Kidney capillary endothelial cell (primary cell): Measurements from ENCODE around the gene VPS51.

ENCODE experiments used
- DNase-seq: peaks from one replicate; pipeline ENCODE4 v3.0.0-alpha.2; 2018; ENCODE audit warnings: low spot score

VPS51 gene

GRCh38 chr11:65119670-65119995 is 23.6 kb downstream of the VPS51 start:
- DNase-seq = no peak

GRCh38 chr11:65120831-65121230 is 24.8 kb downstream of the VPS51 start:
- DNase-seq = no peak

GRCh38 chr11:65121447-65121864 is 25.4 kb downstream of the VPS51 start:
- DNase-seq = no peak

GRCh38 chr11:65121865-65122696 is 26.1 kb downstream of the VPS51 start, which contains the start of the genes FAU and MRPL49:
Gene FAU (minus strand): TSS chr11:65122134. CDS start chr11:65121813, 321 bp downstream.
Gene MRPL49 (plus strand): TSS chr11:65122321. CDS start chr11:65122347, 26 bp downstream.
- DNase-seq = peak; percentile 95

GRCh38 chr11:65124480-65125196 is 28.6 kb downstream of the VPS51 start:
- no peak for DNase-seq

- no peak for DNase-seq
Observed at GRCh38 chr11:65125197-65126056, 29.4 kb downstream of the VPS51 start.

- no peak for DNase-seq
Observed at GRCh38 chr11:65126624-65127274, 30.7 kb downstream of the VPS51 start.

GRCh38 chr11:65127473-65128181 is 31.6 kb downstream of the VPS51 start:
- DNase-seq = no peak

GRCh38 chr11:65128182-65129145 is 32.5 kb downstream of the VPS51 start:
- no peak for DNase-seq

GRCh38 chr11:65129649-65130441 is 33.8 kb downstream of the VPS51 start:
- DNase-seq = no peak

GRCh38 chr11:65130631-65131416 is 34.8 kb downstream of the VPS51 start:
- no peak for DNase-seq

GRCh38 chr11:65131417-65131776 is 35.4 kb downstream of the VPS51 start:
- DNase-seq = no peak

GRCh38 chr11:65131895-65132237 is 35.9 kb downstream of the VPS51 start:
- DNase-seq = no peak

- no peak for DNase-seq
Observed at GRCh38 chr11:65132238-65132987, 36.4 kb downstream of the VPS51 start.

GRCh38 chr11:65132988-65133700 is 37.1 kb downstream of the VPS51 start:
- DNase-seq = no peak

- no peak for DNase-seq
Observed at GRCh38 chr11:65133724-65134123, 37.7 kb downstream of the VPS51 start.
